Fibroblast of lung (primary cell): ENCODE results near the gene ZNF580.

Source experiments
- EZH2 ChIP-seq: IDR thresholded peaks from 2 replicates; pipeline ENCODE4 v1.5.1; 2012; ENCODE audit warnings: low read length, control low read depth, mild to moderate bottlenecking; ENCODE audit errors: missing control alignments
- TF ChIP-seq, protein P1 (sequence below), 2 donors: IDR thresholded peaks in 1 of 2; conservative IDR thresholded peaks in 1 of 2; 1 replicate in 1 of 2; 2 replicates in 1 of 2; pipeline ENCODE4 v1.5.1; 2011 to 2012; ENCODE audit warnings: low read length in 2 of 2, control low read depth in 1 of 2, inconsistent platforms in 1 of 2, low read depth in 1 of 2, mild to moderate bottlenecking in 1 of 2

DNA sequence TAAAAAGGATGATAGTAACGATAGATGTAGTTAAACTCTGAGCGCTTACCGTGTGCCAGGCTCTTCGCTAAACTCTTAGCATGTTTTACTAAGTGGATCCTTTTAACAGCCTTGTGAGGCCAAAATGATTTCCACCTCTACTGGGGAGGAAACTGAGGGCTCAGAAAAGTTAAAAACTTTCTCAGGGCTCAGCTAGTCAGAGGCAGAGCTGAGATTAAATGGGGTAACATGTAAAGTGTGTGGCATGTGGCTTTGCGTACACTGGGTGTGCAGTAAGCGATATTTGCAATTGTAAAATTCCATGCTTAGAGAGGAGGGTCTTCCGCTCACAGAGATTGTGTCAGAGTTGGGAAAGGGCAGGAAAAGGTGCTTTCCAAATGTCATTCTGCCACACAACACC, 15.8 kb downstream of the ZNF580 start:
- TF ChIP-seq, protein P1, sequence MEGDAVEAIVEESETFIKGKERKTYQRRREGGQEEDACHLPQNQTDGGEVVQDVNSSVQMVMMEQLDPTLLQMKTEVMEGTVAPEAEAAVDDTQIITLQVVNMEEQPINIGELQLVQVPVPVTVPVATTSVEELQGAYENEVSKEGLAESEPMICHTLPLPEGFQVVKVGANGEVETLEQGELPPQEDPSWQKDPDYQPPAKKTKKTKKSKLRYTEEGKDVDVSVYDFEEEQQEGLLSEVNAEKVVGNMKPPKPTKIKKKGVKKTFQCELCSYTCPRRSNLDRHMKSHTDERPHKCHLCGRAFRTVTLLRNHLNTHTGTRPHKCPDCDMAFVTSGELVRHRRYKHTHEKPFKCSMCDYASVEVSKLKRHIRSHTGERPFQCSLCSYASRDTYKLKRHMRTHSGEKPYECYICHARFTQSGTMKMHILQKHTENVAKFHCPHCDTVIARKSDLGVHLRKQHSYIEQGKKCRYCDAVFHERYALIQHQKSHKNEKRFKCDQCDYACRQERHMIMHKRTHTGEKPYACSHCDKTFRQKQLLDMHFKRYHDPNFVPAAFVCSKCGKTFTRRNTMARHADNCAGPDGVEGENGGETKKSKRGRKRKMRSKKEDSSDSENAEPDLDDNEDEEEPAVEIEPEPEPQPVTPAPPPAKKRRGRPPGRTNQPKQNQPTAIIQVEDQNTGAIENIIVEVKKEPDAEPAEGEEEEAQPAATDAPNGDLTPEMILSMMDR (conservative IDR thresholded peaks at IDR 0.05 in 1 of 2, IDR thresholded peaks at IDR 0.05 in 1 of 2; ENCODE audit: low read depth in 1 of 2, low read length in 2 of 2): no peak
- TF ChIP-seq EZH2: no peak
